CD4-positive, alpha-beta T cell treated with Interferon alpha-2 for 1 hour (primary cell): Measurements from ENCODE around the gene NFIB.

Experiments used
- DNase-seq, 2 donors: peaks; one replicate each; pipeline ENCODE4 v3.0.0-alpha.2; 2020 to 2022

NFIB gene

DNA sequence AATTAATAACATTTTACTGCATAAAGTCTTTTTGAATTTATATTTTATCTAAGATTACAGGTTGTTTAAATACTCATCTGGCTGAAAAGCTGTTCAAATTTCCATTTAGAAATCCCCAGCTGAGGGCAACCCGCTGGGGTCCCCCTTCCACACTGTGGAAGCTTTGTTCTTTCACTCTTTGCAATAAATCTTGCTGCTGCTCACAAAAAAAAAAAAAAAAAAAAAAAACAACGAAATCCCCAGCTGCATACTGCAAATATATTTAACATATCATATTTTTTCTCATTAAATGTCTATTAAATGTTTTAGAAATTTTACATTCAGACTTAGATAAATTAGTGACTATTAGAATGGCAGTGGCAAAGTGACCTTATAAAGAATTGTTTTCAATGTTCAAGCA, 172.2 kb downstream of the NFIB start:
- DNase-seq = no peak

DNA sequence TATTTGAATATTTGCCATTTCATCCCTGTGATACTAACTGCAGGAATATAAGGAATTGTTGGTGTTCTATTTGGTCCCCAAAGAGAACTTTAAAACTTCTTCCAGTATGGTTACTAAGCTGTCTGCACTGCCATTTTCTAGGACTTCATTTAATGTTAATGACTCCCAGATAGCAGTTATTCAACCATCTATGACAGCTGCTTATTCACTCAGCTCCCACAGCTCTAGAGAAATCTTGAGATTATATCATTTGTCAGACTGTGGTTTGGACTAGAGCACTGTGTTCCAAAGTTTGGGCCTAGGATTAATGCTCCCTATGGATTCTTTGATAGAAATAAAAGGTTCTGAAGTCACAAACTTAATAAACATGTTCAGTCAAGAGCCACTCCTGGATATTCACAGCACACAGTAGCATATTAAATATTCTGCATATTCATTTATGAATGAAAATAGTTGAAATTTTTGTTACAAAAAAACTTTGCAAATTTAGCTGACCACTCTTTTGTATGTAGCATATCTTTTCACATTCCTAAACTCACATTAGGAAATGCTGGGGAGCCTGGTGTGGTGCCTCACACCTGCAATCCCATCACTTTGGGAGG, 173.7 kb downstream of the NFIB start:
- DNase-seq = no peak

DNA sequence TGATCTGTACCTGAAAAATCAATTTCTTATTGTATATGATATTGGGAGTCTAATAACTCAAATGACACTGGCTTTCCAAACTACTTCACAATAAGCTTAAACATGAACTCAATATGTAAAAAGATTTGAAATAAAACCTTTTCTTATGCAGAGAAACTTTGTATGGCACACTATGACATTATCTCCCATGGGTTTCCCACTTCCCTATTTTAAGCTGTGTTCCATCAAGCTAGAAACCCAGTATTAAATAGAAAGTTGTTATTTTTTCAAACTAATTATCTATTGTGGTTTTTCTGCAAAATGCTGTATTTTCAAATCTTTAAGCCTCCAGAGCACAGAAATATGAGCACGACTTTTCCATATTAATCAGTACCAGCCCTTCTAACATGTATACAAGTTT, 174.7 kb downstream of the NFIB start:
- no peak for DNase-seq

DNA sequence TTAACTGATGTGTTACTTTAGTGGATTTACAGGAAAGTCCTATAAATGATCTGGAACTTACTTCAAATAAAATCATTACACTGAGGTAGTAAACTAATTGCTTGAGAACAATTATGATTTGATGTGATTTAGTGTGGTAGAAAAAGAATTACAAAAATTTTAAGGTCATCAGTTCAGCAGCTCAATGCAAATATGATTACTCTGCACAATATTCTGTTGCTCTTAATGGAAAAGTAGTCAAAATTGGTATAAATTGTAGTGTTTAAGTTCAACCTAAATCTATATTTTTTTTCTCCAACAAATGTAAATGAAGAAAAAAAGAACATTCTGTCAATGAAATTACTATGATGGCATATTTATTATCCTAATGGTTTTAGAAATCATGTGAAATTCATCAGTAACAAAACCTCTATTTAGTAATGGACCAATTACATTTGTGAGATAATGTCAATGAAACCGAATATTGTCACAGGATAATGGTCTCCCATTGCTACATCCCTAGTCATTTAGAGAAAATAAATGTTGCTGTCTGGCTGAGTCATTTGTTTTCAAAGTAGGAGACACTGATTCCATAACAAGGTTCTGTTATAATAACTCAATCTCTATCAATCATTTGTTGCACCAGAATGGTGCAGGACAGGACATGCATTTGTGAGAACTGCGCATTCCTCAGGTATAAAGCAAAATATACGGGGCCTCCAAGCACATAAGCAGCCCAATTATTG, 177.1 kb downstream of the NFIB start:
- no peak for DNase-seq

DNA sequence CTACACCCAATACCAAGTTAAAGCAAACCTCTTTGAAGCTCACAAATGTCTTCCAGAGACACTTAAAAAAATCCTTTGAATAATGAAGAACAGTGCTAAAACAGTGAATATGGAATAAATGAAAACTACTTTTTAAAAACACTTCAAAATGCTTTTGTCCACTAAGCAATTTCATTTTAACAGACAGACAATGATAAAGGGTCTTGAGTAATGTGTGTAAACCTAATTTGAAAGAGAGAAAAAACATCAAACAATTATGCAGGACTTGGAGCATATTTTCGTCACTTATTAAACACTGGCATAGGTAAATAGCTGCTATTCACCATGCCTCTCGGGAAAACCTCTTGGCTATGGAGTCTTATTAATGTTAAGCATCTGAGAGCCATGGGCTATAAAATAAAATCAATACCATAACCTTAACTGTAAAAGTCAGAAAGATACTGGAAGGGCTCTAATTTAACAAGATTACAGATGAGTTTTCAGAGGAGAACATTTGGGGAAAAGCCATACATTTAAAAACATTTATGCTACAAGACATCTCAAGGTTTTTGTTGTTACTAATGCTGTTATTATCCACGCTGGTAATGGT, 177.8 kb downstream of the NFIB start:
- no peak for DNase-seq

DNA sequence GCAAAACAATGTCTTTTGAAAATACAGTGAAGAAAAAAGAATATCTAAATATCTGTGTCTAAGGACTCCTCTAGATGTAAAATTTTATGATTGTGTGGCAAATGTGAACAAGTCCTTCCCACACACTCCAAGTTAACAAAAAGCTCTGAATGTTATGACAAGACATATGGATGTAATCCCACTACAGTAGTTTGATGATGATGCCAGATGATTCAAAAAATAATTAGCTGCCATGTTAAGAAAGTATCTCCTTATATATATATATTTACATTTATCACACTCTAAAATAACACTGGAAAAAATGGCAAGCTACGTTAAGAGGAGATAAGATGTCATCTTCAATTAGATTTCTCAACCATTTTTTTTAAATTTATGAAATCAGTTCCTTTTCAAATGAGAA, 178.5 kb downstream of the NFIB start:
- DNase-seq = no peak

DNA sequence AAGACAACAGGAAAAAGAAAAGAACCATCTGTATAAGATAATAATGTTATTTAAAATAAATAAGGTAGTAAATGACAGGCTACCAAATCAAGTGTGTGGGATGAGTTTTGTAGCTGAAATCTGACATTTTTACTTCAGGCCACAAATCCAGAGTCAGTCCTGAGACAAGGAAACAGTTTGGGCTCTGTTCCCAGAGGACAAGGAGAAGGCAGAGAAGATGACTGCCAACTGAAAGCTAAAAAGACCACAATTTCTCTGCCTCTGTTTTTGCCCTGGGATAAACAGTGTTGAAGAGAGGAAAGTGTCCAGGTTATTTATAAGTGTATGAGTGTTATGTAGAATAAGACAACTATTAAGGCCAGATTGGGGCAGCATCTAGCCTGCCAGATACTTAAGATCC, 180.5 kb downstream of the NFIB start:
- DNase-seq = no peak

DNA sequence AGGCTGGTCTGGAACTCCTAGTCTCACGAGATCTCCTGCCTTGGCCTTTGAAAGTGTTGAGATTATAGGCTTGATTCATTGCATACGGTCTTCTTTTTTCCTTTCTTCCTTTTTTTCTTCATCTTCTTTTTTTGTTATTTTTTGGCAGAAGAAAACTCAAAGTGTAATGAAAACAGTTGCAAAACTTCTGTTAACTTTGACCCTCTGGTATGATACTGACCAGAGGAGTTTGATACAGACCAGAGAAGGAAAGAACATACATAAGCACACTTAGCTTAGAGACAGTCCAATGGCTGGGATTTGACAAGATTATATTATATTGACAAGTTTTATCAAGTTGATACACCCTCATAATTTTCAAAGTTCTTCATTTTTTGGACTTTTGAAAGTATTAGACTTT, 181.2 kb downstream of the NFIB start:
- DNase-seq = no peak

DNA sequence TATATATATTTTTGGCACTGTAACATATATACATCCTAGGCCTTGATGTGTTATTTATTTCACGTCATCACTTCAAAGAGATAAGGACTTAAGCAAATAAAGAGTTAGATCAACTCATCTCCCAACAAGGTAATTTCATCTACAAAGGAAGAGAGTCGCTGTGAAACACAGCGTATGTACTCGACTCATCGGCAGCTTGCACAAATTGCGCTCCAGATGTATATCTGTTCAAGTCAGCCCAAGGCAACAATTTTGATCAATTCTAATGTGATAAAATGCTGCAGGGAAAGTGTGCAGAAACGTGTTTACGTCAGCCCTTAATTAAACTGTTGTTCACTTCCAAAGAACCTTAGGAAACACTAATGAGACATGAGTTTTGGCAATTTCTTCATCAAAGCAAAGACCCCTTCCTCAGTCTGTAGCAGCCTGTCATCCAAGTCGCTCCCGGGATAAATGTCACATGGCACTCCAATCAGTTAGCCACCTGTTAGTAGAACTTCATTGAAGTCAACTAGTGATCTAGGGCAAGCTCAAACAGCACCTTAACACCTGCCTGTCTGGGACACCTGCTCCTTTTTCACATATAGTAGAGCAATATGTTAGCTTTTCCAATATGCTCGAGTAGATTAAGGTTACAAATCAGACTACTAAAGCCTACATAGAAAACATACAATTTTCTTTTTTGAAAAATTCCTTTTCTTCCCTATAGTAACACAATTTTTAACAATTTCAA, 182.4 kb downstream of the NFIB start:
- no peak for DNase-seq

DNA sequence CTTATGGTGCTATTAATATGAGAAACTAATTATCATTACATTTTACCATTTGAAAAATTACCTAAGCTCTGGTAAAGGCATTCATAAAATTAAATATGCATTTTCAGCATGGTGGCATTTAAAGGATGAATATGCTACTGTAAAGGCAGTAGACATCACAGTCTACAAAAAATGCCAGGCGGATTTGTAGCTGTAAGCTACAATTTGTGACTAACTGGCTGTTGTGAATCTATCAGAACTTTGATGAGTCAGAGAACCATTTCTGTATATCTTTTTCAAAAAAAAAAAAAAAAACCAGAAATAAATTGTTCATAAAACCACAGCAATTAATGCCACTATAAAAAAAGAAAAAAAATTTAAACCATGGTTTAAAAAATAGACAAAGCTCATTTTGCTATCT, 186.3 kb downstream of the NFIB start:
- DNase-seq = no peak

DNA sequence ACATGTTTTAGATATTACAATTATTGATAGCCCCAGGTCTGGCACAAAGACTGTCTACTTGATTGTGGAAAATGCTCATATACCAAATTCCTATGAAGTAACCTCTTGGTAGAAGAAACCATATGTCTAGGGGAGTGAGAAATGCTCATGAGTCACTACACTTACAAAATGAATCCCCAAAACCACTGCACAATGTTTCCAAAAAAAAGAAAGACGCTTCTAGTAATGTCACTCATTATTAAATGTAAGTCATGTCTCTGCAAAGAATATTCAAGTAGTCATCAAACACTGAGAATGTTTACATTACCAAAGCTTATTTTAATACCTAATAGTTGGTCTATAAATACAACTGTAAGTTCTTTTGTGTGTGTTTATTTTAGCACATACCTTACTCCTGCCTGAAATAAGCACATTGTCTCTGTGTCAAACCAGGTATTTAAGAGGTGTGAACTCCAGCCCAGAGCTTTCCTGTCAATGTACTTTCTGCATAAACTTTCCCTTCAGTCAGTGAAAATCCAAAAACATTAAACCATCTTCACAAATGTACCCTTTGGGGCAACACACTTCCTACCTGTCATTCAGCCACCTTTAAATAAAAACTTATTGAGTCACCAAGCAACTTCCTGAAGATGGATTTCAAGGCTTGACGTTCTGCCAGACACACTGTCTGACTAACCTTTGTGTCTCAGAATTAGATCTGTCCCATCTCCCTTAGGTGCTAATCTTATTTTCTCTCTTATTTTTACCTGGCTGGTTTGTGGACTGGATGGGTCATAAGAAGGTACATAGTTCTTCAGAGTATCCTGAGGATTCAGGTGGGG, 194.0 kb downstream of the NFIB start:
- DNase-seq = no peak

DNA sequence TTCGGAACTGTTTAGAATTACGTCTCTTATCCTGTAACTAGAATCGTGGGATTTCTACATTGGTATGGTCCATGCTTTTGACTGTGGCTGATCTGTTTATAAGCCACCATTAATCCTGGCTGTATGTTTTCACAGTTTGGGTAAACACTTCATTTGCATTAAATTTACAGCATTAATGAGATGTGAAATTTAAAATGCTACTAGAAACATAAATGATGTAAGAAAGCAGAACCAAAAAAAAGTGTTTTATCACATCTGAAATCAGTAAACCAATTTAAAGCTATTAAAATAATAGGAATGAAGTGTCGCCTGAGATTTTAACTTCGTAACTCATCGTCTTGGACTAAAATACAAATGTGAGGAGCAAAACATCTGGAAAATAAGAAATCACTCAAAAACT, 201.7 kb downstream of the NFIB start:
- DNase-seq = no peak

DNA sequence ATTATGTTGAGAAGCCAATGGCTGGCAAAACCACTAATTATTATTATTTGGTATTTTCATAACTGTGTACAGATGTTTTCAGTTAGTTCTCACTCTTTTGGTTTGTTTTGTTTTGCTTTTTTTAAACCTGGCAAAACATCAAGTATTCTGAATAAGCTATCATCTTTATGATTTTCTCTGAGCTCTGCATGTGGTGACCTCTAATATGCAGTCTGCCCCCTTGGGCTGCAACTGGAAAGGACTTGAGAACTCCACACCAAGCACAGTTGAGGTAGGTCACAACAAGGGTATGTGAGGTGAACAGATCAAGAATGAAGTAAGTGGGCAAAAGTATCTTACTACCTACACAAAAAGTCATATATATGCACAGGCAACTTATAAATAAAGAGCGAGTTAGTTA, 202.2 kb downstream of the NFIB start:
- no peak for DNase-seq

DNA sequence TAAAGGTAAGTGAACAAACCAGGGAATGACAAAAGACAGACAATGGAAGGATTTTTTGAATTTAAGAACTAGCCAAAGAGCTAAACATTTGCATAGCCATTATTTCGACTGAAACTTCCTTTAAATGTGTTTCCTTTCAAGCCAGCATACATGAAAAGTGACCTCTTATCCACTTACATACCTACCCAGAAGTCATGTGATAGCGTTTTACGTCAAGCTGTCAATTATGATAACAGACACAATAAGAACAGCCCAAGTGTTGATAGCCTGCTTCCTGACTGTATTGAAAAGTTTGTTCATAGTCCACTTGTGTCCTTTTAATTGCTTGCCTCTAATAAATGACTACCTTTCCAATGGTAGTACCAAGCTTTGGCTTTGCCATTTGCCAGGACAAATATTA, 206.0 kb downstream of the NFIB start:
- no peak for DNase-seq

DNA sequence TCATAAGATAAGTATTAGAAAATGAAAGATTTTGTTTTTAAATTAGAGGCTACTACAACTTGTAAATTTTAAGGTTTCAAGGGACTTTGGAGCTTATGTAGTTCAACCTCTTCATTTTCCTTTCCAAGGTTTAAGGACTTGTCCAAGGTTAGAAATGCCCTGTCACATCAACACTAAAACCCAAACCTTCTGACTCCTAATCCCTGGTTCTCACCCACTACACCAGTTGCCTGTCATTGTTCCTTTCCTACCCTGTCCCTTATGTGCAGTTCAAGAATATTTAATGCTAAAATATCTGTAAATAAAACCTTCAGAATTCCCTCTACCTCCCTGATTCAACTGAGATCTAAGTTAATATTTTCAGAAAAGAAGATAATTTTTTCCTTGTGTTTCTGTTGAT, 206.4 kb downstream of the NFIB start:
- DNase-seq = no peak

DNA sequence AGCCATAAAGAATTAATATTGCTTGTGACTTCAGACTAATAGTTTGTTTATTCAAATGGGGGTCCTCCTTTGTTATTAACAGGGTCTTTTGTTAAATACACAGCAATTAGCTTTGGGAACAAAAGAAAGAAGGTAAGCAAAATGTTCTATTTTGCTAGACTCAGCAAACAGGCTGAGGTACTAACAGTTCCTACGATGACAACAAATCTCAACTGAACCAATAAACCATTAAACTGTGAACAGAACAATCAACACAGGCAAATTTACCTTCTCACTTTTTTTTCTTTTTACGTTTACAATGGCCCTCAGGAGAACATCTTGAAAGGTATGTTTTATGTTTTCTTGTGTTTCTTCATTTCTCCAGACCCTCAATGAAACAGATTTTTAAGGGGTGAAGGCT, 207.2 kb downstream of the NFIB start:
- no peak for DNase-seq

DNA sequence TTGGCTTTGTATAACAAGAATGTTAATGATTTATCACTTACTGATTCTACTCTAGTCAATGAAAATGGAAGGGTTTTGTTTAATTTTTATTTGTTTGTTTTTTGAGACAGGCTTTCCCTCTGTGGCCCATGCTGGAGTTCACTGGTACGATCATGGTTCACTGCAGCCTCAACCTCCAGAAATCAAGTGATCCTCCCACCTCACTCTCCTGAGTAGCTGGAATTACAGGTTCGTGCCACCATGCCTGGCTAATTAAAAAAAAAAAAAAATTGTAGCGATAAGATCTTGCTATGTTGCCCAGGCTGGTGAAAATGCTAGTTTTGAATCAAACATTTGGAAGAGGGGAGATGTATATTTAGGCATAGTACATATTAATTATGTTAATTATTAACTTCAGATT, 209.4 kb downstream of the NFIB start:
- no peak for DNase-seq

DNA sequence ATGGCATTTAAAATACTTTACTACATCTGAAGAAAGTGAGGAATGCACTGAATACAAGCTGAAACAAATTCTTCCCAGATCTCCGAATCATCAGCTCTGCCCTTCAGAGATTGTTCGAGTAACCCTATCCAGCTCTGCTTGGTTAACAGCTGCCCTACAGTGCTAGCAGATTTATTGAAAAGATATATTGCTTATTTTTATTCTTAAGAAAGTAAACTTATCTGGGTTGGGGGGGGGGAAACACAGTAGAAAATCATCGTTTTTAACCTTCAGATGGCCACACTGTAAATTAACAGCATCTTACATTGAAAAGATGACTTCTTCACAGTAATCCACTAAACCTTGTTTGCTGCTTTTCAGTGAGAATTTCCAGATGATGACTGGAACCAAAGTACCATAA, 210.8 kb downstream of the NFIB start:
- DNase-seq = no peak

DNA sequence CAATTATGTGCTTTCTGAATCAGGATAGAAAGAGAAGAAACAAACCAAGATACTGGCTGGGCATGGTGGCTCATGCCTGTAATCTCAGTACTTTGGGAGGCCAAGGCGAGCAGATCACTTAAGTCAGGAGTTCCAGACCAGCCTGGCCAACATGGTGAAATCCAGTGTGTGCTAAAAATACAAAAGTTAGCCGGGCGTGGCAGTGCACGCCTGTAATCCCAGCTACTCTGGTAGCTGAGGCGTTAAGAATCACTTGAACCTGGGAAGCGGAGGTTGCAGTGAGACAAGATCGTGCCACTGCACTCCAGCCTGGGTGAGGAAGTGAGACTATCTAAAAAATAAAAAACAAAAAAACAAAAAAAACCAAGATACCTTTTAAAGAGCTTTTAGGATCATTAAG, 214.2 kb downstream of the NFIB start:
- DNase-seq = no peak

DNA sequence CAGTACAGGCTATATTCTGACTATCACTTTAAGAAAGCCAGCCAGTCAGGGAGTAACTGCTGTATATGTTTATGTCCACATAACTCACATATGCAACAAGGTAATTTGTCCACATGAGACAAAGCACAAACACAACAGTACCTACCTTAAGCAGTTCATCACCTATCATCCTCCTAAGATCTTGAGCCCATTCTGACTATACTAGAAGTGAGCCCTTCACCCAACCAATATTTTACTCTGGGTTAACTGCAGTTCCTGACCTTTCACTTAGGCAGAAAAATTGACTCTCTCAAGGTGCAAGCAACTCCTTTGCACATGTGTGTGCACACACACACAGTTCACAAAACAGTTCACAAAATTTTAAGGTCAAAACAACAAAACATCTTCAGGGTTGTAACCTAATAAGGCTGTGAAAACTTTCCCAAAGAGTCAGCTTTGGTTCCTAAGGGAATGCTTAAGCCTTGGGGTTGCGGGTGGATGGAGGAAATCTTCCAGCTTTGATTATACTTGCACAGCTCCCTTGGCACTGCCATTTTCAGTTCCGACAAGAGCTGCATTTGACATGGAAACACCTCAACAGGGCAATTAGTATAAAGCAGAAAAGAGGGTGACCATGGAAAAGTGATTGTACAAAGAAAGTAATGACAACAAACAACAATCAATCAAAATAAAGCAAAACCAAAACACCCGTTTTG, 215.3 kb downstream of the NFIB start:
- DNase-seq = no peak

DNA sequence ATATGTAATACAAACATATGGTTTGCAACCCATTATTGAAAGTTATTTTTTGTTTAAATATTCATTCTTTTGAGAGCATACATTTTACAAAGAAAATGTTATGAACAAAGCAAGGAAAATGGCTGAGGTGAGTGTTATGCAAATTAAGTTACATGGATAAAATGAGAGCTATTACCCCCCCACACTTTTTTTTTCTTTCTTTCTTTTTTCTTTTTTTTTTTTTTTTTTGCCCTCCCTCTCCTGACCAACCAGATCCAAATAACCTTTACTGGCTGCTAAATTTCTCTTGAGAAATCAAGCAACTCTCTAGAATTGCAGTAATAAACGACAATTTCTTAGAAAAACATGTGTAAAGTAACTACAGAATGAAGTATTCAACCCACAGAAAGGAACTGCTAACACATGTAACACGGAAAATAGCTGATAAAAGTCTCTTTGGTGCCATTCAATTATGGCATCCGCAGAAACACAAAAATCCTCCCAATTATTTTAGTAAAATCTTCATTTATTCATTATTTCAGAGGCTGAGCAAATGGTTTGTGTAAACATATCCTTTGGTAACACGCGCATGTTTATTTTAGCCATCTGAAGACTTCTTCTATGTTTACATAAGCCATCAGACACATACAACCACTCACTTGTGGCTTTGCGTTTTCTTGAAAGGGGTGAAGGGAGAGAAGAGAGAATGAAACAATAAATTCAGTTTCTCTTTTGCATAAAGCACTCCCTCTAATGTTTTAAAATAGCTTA, 216.1 kb downstream of the NFIB start:
- no peak for DNase-seq

DNA sequence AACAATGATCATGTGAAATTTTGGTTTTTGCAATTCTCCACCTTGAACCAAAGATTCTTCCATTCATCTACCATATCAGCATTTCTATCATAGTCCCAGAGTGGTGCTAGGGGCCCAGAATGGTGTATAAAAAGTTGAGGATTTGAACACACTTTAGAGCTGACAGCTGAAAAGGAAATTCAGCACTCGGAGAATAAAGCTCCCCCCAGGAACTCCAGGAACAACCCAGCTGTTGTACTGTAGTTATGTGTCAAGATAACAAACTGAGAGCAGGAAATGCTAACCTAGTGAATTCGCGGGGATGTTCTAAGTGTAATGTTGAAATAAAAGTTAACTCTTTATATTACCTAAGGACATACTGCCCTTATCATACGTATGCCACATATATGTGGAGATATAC, 216.7 kb downstream of the NFIB start:
- DNase-seq = no peak
